Stimulated activated CD8-positive, alpha-beta memory T cell treated with anti-CD3 and anti-CD28 coated beads, Interleukin-2, amount 100 ng/mL, for 48 hours (primary cell): ENCODE data around the gene ALDH1L1.
A peak's percentile ranks its signal among the peaks of the same experiment; 100 is the strongest.

ENCODE experiments used
- DNase-seq, 2 donors: peaks; one replicate each; pipeline ENCODE4 v3.0.0-alpha.2; 2020; ENCODE audit warnings: low read depth in 2 of 2

ALDH1L1 gene

DNA sequence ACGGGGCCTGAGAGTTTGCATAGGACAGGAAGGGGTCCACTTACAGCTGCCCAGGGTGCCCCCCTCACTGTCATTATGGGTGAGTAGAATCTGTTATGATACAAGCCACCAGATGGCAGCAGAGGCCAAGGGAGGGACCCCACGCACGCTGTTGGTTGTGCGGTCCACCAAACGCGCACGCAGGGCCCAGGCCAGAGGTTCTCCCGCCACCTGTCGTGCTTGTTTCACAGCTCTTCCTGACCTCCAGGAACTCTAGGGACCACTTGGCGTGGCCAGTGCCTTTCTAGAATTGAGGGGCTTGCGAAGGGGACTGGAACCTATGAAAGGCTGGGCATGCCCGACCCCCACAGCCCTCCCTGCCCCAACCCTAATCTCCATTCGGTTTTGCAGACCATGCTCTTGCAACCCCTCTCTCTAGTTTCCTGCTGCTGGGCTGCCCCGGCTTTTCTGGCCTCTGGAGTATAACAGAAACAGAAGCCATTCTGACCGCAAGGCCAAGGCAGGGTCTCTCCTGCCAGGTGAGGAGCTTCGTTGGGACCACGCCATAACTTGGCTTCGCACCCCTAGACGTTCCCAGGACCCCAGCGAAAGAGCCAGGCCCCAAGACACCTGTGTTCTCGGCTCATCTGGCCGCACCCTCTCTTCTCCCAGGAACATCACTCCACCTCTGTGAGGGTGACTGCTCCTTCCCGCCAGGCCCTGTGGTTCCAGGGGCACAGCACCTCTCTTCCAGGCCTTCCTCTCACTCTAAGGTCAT, 46.0 kb downstream of the ALDH1L1 start:
- DNase-seq, result peak; percentile 11 to 37

DNA sequence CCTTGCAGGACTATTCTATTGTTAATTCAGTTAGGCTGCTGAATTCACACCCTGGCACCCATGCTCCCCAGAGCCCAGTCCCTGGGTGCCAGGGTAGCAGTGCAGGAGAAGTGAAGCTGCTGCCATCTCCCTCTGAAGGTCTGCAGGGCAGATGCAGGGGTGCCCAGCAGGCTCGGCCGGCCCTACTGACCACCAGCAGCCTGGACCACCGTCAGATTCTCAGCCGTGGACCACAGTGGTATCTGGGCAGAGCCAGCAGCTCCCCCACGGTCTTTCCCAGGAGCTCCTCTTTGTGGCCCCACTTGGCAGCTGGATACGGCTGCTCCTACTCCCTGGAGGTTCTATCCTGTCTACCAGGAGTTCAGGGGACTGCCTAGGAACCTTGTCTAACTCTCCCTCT, 46.8 kb downstream of the ALDH1L1 start:
- DNase-seq, result no peak

DNA sequence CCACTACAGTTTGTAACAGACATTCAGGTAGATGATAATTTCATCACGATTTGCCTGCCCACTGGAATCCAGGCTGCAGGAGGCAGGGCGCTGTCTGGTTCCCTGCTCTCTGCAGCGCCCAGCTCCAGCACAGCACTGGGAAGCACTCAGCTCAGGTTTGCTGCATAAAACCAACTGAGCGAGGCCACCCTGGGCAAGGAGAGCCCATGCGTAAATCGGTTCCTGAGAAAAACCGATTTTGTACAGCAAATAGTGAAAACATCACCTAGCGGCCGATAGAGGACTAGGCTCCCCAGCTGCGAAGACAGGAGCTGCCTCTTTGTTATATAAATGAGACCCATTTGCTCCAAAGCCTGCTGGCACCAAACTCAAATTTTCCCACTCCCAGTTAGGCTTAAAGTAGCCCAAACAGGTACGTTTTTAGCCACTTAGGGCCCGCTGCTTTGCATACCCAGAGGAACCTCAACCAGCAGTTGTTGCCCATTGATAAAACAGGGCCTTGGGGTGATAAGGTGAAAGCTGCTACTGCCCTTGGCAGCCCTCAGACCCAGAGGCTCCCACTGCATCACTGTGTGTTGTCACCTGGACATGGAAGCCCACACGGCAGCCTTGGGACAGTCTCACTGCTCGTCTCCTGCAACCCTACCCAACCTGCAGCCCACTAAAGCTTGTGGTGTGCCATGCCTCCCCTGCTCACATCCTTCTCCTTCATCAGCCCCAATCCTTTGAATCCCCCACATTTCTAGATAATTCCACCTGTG, 47.5 kb downstream of the ALDH1L1 start:
- DNase-seq, result no peak

DNA sequence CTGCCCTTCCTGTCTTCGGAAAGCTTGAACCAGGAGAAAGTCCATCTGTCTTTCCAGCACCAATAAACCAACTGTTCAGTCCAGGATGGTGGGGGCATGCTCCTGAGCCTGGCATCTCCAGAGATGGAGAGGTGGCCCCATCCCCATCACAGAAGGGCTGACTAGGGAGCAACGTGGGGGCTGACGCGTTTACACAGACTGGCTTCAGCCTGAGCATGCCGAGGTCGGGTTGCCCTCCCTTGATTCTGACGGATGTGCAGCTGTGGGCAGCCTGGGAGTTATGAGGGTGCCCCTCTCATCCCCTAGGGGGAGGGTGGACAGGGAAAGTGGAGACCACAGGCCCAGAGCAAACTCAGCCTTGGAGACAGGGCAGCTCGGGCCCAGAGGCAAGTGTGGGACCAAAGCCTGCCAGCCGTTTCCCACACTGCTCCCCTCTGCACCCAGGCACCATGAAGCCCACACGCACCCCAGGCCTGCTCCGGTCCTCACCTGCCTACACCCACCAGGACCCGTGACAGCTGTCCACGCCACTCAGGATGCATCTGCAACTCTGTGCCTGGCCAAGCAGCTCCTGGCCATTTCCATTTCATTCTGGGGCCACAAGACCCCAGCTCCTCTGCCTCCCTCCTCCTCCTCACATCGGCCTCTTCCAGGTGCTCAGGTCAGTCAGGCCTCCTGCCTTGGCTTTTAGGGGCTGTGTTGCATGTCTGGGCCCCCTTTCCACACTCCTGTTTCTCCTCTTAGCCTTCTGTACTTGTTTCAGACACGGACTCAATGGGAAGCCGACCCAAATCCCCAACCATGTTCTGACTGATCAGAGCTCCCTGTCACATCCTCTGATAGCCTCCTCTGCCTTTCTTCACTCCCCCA, 48.3 kb downstream of the ALDH1L1 start:
- no peak for DNase-seq

DNA sequence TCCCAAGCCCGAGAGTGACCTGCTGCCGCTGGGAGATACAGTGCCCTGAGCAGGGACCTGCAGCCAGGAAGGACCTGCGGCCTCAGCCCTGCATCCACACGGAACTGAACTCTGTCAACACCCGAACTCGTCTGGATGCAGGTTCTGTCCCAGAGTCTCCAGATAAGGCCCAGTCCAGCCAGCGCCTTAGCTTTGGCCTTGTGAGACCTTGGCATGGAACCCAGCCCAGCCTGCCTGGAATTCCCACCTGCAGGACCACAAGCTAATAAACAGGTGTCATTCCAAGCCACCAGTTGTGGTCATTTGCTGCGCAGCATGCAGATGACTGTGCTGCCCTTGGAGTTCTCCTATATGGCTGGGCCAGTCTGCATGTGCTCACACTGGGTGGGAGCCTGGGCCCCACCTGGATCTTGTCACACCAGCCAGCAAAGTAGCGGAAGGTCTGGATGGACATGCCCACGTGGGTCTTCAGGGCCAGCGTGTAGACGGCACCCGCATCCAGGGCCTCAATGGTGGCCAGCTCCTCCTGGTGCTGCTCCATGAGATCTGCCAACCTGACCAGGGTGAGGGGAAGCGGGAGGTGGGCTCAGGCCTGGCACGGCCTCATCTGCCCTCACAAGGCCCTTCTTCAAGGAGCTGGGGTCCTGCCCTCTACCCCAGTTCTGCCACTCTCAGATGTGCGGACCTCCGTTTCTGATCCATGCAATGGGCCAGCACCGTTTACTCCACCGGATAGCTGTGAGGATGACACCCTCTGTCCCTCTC, 49.2 kb downstream of the ALDH1L1 start:
- DNase-seq, result no peak

DNA sequence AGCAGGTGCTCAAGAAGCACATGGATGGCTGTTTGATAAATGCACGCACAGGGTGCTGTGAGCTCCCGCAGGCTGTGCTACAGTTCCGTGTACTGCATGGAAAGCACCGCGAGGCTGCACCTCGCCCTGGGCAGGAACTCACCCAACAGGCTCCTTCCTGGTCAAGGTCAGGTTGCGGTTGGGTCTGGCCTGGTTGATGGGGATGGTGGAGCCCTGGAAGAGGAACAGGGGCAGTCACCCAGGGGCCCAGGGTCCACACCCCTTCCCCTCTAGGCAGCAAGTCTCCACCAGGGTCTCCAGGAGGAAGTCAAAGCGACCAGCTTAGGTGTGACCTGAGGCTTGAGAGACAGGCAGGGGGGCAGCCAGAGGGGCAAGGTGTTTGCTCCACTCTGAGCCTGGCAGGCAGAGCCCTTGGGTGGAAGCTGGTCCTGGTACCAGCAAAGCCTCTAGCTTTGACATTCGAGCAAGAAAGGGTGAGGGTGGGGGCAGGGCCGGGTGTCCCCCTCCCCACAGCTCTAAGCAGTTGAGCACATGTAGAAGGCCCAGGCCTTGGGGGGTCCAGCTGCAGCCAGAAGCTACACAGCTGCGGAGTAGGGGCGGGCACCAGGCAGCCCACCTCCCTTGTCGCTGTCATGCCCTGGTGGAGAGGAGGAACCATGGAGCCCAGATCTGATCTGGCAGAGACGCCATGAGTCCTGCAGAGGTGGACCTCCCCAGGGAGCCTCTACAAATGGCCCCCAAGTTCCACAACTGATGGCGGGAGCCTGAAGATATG, 50.1 kb downstream of the ALDH1L1 start:
- no peak for DNase-seq

DNA sequence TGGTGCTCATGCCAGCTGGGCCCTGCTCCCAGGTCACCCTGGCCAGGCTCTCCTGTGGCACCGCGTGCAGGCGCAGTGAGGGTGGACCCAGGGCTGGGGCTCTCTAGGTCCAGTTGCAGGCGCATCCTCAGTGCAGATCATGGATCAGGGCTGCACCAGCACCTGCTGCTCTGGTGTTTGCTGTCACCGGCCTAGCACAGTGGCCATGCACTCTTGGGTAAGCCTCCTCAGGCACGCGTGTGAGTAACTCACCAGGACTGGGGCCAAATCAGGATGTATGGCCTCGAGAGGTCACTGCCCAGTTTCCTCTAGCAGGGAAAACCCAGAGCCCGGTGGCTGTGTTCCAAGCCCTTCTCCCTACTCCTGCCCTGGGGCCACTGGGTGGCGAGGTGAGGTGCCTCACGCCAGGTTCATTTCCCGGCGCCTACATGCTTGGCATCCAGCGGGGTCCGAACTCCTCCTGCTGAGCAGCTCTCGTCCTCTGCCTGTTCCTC, 50.9 kb downstream of the ALDH1L1 start:
- no peak for DNase-seq

DNA sequence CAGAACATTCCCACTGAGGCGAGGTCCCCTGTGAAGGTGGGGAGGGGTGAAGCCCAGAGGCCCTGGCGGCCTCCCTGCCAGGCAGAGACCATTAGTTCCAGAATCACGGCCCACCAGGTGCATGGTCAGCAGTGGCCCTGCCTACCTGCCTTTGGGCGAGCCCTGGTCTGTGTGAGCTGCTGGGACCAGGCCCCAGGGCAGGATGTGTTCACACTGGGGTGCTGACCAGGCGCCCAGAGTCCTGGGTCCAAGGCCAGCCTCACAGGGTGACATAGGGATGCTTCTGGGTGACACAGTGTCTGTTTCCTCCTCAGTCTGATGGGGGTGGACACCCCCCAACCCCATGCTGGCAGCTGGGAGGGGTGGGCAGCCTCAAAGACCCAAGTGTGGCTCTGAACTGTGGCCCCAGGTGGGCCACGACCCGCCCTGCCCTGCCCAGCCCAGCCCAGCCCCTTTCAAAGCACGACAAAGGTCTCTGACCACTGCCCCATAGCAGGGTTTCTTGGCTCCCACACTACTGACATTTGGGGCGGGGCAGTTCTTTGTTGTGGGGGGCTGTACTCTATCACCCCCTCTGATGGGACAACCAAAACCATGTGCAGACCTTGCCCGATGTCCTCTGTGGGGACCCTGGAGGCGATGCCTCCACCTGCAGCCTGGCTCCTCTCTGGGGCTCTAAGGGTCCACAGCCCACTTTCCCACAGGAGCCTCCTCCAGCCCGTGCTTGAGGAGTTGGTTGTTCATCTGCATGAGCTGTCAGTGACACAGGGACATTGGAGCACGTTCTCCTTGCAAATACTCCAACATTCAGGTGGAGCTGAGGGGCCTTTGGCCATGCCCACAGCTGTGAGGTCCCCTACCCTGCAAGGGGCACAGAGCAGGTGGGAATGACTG, 51.6 kb downstream of the ALDH1L1 start:
- DNase-seq, result no peak

DNA sequence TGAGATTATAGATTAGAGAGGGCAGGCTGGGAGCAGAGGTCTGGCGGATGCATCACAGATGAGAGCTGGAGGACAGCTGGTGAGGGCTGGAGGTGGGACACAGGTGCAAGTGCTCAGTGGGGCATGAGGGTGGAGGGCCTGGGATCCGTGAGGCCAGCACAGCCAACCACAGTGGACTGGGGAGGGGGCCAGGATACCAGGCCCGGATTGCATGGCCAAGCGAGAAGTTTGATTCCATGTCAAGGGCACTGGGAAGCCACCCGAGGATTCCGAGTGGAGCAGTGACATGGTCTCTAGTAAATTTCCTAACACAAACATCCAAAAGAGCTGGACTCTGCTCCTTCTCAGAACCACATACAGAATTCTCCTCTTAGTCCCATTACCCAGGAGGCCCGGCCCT, 52.5 kb downstream of the ALDH1L1 start:
- no peak for DNase-seq

DNA sequence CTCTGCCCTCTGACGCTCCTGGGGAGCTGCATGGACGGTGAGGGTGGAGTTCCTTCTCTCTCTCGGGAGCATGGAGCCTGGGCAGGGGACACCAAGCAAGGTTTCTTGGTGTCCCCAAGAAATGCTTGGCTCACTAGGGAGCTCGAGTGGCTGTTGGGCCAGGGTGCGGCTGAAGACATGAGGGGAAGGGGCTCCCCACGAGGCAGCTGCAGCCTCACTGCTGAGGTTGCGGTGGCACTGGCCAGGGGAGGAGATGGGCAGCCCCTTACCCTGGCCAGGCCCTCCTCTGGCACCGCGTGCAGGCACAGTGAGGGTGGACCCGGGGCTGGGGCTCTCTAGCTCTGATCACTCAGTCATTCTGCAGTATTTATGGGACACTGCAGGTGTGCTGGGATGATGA, 52.9 kb downstream of the ALDH1L1 start:
- no peak for DNase-seq

DNA sequence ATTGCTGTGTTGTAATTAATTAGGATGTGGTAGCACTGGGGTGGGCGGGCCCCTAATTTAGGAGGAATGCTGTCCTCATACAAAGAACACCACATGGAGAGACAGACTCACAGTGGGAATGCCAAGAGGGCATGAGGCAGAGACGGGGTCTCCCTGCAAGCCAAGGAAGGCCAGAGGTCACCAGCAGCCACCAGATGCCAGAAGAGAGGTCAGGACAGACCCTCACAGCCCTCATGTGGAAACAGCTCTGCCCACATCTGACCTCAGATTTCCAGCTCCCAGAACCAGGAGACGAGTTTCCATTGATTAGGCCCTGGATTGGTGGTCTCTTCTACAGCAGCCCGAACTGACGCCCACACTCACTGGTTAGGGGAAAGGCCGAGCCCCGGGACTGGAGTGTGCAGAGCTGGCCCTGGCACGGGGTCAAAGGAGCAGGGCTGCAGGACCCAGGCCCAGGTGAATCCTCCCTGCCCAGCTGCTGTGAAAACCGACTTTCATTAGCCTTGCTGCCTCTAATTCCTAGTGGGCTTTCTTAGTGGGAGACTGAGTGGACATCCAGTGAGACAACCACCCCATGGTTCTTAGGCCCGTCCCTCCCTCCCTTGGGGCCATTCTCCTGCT, 53.5 kb downstream of the ALDH1L1 start:
- DNase-seq, result no peak

DNA sequence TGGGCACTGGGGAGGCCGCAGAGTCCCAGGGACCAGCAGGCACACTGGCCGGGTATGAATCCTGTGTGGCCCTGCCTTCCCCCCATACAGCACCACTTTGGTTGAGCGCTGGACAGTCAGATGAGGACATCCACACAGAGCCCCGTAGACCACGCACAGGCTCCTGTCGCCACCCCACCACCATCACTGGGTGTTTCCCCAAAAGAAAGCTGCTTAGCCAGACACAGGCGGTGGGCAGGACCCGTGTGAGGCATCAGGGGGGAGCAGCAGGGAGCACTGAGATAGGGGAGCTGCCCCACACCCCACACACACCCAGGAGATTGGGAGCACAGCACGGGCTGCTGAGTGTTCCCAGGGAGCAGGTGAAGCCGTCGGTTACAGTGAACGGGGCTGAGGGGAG, 54.1 kb downstream of the ALDH1L1 start:
- DNase-seq, result no peak

DNA sequence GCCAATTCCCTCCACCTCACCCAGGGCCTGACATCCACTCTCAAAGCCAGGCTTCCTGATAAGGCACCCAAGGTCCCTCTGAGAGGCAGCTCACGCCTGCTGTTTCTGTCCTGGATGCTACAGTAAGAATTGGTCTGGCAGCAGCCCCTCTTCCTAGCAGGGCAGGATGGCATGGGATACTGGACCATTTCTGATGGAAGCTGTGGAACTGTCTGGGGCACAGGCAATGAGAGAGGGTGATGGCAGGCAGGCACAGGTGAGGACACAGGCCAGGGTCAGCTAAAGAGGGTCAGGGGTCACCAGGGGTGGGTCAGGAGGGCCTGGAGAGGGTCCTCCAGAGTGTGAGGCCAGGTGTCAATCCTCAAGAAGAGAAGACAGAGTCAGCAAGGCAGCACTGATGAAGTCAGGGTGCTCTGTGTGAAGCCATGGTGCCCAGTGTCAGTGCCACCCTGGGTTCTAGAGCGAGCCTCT, 54.6 kb downstream of the ALDH1L1 start:
- no peak for DNase-seq

DNA sequence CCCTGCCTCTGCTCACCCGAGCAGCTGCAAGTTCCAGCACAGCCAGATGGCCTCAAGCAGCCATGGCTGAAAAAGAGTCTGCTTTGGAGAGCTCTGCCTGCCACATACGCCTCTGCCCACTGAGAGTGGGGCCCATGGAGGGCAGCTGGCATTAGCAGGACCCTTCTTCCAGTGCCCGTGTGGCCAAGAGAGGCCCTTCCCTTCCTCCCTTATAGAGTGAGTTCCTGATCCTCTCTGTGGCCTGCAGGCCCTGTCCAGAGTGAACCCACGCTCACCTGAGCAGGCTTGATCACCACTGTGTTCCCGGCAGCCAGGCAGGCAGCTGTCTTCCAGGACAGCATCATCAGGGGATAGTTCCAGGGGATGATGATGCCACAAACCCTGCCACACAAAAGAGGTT, 55.0 kb downstream of the ALDH1L1 start:
- DNase-seq, result no peak

DNA sequence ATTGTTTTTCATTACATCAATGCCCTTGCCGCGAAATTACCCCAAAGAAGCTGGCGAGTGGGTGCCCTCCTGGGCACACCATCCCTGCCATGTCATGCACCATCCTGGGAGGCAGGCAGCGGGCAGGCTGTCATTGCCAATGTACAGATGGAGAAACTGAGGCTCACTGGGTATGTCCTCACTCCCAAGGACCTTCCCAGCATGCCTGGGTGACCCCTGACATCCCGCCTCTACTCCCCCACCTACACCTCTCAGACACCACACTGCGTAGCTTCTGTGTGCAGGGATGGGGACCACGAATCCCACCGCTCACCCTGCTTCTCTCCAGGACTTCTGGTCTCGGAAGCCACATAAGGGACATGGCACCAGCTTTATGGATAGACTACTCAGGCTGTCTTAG, 55.5 kb downstream of the ALDH1L1 start:
- no peak for DNase-seq

DNA sequence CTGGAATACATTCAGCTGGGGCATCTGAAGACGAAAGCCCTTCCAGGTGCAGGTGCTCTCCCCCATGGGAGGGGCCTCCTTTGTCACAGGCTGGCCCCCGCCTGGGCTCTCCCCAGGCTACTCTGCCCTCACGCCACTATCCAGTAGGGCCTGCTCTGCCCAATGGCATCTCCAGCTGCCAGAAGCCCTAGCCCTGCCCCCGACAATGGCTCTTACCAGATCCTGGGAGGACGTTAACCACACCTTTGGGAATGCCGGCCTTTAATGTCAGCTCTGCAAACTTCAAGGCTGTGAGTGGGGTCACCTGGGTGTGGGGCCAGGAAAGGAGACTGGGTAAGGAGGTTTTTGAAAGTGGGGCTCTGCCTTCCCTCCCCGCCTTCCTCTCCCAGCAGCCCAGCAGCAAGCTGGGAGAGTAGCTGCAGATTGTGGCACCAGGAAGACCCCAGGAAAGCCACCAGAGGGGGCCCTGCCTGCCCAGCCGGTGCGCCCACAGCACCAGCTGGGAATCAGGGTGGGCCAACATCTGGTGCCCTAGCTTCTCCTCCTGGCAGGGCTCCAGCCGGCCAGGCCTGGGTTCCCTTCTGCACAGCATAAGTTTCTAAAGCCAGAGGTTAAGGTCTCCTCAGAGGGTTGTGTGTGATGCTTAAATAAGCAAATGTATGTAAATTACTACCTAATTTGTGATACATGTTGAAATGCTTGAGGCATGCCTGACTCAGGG, 56.1 kb downstream of the ALDH1L1 start:
- no peak for DNase-seq

DNA sequence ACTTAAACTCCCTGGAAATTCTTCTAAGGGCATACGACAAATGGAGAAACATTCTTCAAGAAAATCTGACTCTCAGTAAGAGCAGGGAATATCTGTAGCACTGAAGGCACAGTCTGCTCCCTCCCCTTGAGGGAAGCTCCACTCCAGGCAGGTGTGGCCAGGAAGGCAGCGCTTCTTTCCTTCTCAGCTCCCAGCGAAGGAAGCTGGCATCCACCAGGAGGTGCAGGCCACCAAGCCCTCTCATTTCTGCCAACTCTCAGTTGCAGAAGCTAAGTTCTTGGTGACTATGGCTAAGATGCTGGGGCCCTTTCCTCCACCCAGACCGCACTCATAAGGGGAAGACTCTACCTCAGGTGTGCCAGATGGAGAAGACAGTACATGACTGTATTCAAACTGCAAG, 58.8 kb downstream of the ALDH1L1 start:
- DNase-seq, result no peak

DNA sequence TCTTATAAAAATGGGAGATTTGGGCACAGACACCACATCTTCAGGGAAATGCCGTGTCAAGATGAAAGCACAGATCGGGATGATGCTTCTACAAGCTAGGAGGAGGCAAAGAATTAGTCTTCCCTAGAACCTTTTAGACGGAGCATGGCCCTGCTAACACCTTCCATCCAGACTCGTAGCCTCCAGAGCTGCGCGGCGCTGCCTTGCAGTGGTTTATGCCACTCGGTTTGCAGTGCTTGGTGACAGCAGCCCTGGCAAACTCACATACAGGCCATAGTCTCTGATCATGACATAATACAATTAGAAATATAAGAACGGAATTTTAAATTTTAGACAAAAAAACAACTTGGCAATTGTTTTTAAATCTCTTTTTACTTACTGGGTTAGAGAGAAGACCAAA, 59.3 kb downstream of the ALDH1L1 start:
- no peak for DNase-seq
